ENCODE data around the gene IMPACT. TPM values are rescaled to one million over a fixed set of nuclear protein-coding genes. Genes with fewer than 3 reads are reported as not detected.

Gene IMPACT
- total and polyA plus RNA-seq, 2 of the 8 experiments (the other 6 are each of a cell fraction or from before 2014, with no cell fraction given): 31.1 to 44.6 TPM

DNA sequence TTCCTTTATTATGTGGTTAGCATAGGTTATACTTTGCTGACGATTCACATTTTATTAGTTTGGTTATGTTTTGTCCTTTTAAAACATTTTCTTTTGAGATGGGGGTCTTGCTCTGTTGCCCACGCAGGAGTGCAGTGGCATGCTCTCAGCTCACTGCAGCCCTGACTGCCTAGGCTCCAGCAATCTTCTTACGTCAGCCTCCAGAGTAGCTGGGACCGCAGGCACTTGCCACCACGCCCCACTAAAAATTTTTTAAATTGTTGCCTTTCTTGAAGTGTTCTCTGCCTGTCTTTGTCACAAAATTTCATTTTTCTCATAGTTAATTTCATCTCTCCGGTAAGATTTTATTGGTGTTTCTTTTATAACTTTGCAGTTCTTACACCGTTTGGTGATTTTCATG, 52.9 kb downstream of the IMPACT start:
- no peaks in the 10 kb centered on the region for H3K27me3 ChIP-seq (replicated peaks in 1 of 4; ENCODE audit: control insufficient read depth in 3 of 4, extremely low read depth in 1 of 4, insufficient read depth in 3 of 4, low read length in 3 of 4)
- no peak overlapping the region for H4K5ac ChIP-seq (ENCODE audit: insufficient read length, low read depth, low read length)
- no peak overlapping the region for H3K14ac ChIP-seq (ENCODE audit: insufficient read length)
- no peak overlapping the region for H4K8ac ChIP-seq (ENCODE audit: extremely low read depth, insufficient read depth, low read length)
- no peak overlapping the region for H2AK5ac ChIP-seq (ENCODE audit: low read depth, low read length)
- H3K4me2 ChIP-seq (ENCODE audit: insufficient read depth in 1 of 2, low read depth in 2 of 2, low read length in 2 of 2): no peak overlapping the region
- H3K9me3 ChIP-seq (ENCODE audit: insufficient read depth in 2 of 2, low read depth in 1 of 2, low read length in 1 of 2): peaks cover 0 to 3% of the 10 kb centered on the region in 2 experiments; a peak in 1 of 4 replicates
- H2BK12ac ChIP-seq (ENCODE audit: low read depth, low read length): no peak overlapping the region
- H3K4me1 ChIP-seq (replicated peaks in 1 of 4; ENCODE audit: control insufficient read depth in 3 of 4, insufficient read depth in 4 of 4, low read length in 3 of 4): no peaks in the 10 kb centered on the region
- H3K18ac ChIP-seq (ENCODE audit: extremely low read depth, low read length): no peak overlapping the region
- no peak overlapping the region for H3K4ac ChIP-seq (replicated peaks; ENCODE audit: insufficient read length, low read depth, low read length)
- H3K23me2 ChIP-seq (ENCODE audit: low read depth, low read length): no peaks in the 10 kb centered on the region
- H3K79me1 ChIP-seq (ENCODE audit: low read depth, low read length): no peaks in the 10 kb centered on the region
- POLR2A ChIA-PET (ENCODE audit: partially characterized antibody): no interaction called here
- H3K56ac ChIP-seq (replicated peaks; ENCODE audit: insufficient read length, low read depth, low read length): no peak overlapping the region
- no peak for DNase-seq (ENCODE audit: low read depth in 1 of 2, low spot score in 2 of 2)
- no peak overlapping the region for H2AFZ ChIP-seq (ENCODE audit: low read length)
- no peak overlapping the region for H3K27ac ChIP-seq (ENCODE audit: low read depth, low read length)
- no peak for FAIRE-seq
- CTCF ChIA-PET (ENCODE audit: partially characterized antibody): interaction anchor here (2.5 kb wide), 1 partner anchor 9 kb away, joined by 10 read pairs; no protein-coding TSS in a partner anchor
- no peak overlapping the region for H3K23ac ChIP-seq (ENCODE audit: insufficient read length)
- 78% methylated on average over 7 of the region's 7 CpGs; no CpG with 5 or more reads in 1 of the 2 experiments for WGBS, 2 experiments (ENCODE audit: extremely low coverage in 1 of 2, insufficient coverage in 1 of 2, insufficient read length in 1 of 2, insufficient replicate concordance in 2 of 2, low coverage in 1 of 2, low lambda C conversion rate in 2 of 2, missing lambda C conversion rate in 1 of 2)
- no peaks in the 10 kb centered on the region for H3K36me3 ChIP-seq (ENCODE audit: control insufficient read depth in 2 of 4, insufficient read depth in 4 of 4, low read length in 3 of 4)
- H2BK5ac ChIP-seq (ENCODE audit: low read depth, low read length): no peak overlapping the region
- TF ChIP-seq FOSL1 (IDR thresholded peaks at IDR 0.05; ENCODE audit: insufficient read depth, low read depth, low read length): no peak
- TF ChIP-seq E2F6 (IDR thresholded peaks at IDR 0.05): no peak
- TF ChIP-seq POU5F1 (IDR thresholded peaks at IDR 0.05; ENCODE audit: low read depth, low read length): no peak
- TF ChIP-seq, protein P1, sequence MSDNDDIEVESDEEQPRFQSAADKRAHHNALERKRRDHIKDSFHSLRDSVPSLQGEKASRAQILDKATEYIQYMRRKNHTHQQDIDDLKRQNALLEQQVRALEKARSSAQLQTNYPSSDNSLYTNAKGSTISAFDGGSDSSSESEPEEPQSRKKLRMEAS (IDR thresholded peaks at IDR 0.05): no peak
- TF ChIP-seq ASH2L (IDR thresholded peaks at IDR 0.05; ENCODE audit: low read length): no peak
- TF ChIP-seq RFX5 (IDR thresholded peaks at IDR 0.05; ENCODE audit: borderline replicate concordance, low read depth, low read length): no peak
- no peak for TF ChIP-seq SP1 (IDR thresholded peaks at IDR 0.05; ENCODE audit: low read depth, low read length)
- TF ChIP-seq MAFK (IDR thresholded peaks at IDR 0.05; ENCODE audit: low read depth, low read length): no peak
- TF ChIP-seq CHD1 (IDR thresholded peaks at IDR 0.05; ENCODE audit: low read depth, low read length): no peak
- no peak overlapping the region for H4K91ac ChIP-seq (replicated peaks; ENCODE audit: insufficient read length, low read length)
- no peaks in the 10 kb centered on the region for H4K20me1 ChIP-seq (replicated peaks in 1 of 2; ENCODE audit: control insufficient read depth in 1 of 2, insufficient read depth in 2 of 2, low read length in 2 of 2)
- no peak overlapping the region for H2BK15ac ChIP-seq (ENCODE audit: low read length)
- H2BK120ac ChIP-seq (replicated peaks; ENCODE audit: low read depth, low read length): no peak overlapping the region
- no peak overlapping the region for H2BK20ac ChIP-seq (ENCODE audit: low read length)
- no peak overlapping the region for H3K9ac ChIP-seq (replicated peaks in 1 of 4; ENCODE audit: extremely low read depth in 1 of 4, low read depth in 3 of 4, low read length in 3 of 4)
- no peaks in the 10 kb centered on the region for H3K79me2 ChIP-seq (ENCODE audit: control insufficient read depth in 1 of 2, insufficient read depth in 2 of 2, low read length in 2 of 2)
- no peak overlapping the region for H3K4me3 ChIP-seq (ENCODE audit: extremely low read depth in 1 of 4, insufficient read depth in 2 of 4, low read depth in 3 of 4, low read length in 4 of 4)

All from H1 (cell line).